NCI-H2196 (cell line): Measurements from ENCODE around the gene CTSC.

Experiments used
- DNase-seq: peaks from one replicate; lab custom pipeline; 2025; ENCODE audit not compliant: unreplicated experiment; lab: John Stamatoyannopoulos, UW

The CTSC gene

DNA sequence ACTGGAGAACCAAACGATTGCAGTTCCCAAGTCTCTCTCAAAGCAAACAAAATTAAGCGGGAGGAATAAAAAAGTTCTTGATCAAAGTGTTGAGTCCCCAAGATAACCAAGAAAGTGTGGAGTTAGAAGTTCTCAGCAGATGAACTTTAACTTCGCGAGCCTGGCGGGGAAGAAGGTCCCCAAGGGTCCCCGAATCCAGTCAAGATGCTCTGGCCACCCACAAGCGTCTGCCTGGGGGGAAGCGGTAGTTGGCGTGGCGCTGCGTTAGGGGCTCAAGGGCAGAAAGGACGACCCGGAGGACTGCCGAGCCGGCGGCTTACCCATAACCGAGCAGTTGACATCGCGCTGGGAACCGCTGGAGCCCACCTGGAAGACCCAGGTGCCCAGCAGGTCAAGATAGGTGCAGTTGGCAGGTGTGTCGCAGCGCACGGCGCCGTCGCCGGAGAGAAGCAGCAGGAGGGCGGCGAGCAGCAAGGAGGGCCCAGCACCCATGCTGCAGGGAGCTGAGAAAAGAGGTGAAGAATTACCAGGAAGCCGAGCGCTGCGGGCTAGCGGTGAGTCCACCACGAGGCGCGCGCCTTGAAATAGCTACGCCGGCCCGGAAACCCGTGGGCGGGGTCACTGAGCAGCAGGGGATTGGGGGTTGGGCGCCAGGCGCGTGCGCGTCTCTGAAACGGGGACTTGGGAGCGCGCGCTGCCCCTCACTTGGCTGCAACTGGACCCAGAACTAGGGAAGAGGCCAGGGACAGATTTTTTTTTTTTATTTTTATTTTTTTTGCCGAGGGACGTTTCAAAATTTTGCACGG, at the start of gene CTSC:
TSS of gene CTSC (minus strand) at position 556 of the 806 bp plus-strand sequence. CDS start at position 492, 64 bp downstream.
- DNase-seq: peak; percentile 87

DNA sequence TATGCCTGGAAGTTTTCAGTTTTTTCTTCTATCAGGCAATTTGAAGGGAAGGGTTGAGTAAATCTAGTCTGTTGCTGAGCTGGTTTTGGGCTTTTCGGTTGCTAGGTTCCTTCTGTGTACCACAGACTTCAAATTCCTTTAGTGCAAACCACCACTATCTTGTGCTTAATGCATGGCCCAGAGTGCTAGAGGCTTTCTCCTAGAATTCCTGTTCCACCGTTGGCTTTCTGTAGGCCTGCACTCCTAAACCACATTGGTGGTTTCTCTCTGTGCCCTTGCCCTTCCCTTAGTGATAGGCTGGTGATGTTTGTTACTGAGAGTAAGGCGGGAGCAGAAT, 47.1 kb upstream of the CTSC start:
- no peak for DNase-seq

DNA sequence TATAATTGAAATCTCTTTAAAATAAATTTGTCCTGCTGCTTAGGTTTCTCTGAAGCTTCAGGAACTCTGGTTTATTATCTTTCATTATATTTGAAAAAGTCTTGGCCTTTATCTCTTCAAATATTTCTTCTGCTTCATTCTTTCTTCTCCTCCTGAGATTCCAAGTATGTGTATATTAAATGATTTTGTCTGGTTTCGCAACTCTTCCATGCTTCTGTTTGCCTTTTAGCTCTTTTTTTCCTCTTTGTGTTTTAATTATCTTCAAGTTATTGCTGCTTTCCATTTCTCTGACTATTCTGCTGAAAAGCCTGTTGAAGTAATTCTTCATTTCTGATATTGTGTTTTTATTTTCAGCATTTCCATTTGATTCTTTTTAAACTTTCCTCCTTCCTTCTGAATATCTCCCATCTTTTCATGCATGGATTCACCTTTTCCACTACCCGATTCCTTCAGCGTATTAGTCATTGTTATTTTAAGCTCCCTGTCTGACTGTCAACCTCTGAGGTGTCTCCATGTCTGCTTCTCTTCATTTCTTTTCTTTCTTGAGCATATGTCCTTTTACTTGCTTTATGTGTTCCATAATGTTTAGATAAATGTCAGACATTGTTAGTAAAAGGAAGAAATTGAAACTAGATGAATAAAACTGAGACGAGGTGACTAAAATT, 46.6 kb upstream of the CTSC start:
- DNase-seq: no peak

DNA sequence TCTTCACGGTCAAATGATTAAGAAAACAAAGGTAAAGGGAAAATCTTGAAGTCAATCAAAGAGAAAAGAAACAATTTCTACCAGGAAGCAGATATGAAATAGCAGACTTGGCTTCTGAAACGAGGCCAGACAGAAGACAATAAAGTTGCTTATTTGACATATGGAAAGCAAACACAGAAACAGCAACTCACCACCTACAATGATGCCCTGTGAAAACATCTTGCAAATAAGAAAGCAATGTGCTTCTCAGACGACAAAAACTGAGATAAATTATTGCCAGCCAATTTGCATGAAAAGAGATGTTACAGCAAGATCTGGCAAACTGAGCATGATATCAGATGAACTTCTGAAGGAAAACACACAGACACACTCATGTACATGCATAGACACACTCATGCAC, 45.9 kb upstream of the CTSC start:
- no peak for DNase-seq

DNA sequence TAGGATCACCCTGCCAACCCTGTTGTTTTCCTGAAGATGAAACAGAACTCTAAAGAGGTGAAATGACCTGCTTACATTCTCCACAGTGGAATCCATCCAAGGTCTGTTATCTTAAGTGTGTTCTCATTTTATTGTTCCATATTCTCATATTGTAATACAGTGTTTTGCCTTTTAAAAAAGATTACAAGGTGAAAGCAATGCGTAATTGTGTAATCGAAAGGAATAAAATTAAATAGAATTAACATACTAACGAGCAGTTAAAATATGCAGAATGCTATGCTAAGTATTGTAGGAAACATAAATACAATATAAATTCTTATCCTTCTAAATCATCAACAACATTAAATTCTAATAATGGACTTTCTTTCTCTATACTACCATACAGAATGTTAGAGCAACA, 41.6 kb upstream of the CTSC start:
- no peak for DNase-seq

DNA sequence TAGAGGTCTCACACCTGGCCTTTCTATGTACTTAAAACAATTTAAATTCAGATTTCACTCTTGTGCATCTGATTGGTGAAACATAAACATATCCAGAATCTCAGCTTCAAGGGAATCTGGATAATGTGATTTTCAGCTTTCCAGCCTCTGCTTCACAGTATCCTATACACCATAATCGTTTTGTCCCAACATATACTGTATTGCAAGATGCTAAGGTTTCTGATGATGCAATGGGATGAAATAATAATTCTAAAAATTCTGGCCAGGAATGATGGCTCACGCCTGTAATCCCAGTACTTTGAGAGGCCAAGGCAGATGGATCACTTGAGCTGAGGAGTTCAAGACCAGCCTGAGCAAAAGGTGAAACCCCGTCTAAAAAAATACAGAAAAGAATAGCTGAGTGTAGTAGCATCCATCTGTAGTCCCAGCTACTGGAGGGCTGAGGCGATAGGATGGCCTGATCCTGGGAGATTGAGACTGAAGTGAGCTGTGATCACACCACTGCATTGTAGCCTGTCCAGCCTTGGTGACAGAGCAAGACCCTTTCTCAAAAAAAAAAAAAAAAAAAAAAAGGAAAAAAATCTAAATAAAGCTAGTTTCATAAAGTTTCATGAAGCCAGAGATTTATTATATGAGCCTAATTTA, 41.0 kb upstream of the CTSC start:
- no peak for DNase-seq

DNA sequence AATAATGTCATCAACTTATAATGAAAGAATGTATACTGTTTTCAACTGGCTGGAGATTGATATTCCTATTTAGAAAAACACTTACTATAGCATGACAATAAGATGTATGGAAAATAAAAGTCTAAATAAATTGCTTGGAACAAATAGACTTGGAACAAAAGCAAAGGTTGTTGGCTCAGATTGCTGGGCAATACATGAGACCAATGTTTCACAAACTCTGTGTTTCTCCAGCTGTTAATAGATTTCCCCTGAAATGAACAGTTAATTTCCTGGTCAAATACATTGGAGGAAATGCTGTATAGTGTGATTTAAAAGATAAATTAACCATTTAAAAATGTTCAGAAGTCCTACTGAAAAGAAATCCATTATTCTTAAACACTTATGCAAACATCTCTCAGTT, 40.1 kb upstream of the CTSC start:
- DNase-seq: no peak

DNA sequence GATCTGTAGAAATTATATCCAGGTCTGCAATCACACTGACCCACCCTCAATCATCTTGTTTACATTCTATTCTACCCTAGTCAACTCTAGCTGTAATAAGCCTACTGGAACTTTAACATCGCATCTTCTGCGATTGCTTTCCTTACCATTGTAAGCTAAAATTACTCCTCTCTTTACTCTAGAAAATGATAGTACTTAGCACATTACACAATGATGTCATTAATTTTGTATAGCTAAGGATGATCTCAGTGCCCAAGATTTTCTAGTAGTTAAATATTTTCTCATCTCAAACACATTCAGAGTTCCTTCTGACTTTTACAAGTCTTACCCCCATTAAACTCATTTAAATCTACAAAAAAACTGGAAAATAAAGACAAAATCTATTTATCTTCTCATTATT, 39.6 kb upstream of the CTSC start:
- no peak for DNase-seq

DNA sequence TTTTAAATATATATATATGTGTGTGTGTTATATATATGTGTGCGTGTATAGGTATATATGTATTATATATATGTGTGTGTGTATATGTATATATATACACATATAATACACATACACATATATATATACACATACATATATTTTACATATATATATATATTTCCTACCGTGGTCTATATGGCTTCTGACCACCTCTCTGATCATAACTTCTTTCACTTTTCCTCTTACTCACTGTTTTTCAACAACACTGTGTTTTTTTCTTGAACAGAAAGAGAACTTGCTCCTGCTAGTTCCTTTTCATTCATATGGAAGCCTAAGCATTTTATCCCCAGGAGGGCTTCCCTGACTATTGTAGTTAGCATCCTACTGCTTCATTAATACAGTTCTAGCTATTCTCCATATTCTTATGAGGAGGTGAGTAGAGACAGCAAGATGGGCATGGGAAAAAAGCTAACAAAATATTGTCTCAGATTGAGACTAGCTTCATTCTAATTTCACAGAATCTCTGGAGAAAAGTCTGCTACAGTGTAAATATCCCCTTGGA, 38.5 kb upstream of the CTSC start:
- no peak for DNase-seq

DNA sequence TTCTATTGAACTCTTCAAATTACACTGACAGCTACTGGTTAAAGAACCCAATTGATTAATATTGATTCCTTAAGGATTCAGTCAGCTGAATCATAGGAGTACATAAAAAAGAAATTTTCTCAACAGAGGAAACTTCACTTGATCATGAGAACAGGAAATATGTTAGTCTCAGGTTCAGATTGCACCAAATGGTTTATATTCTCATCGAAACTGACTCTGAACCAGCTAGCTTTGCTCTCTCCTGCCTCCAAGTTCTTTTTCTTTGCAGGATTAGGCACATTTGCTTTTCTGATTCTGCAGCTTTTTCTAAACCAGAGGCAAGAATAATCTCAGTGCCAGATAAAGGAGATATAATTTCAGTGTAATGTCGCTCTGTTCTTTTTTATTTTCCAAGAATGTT, 33.2 kb upstream of the CTSC start:
- no peak for DNase-seq

DNA sequence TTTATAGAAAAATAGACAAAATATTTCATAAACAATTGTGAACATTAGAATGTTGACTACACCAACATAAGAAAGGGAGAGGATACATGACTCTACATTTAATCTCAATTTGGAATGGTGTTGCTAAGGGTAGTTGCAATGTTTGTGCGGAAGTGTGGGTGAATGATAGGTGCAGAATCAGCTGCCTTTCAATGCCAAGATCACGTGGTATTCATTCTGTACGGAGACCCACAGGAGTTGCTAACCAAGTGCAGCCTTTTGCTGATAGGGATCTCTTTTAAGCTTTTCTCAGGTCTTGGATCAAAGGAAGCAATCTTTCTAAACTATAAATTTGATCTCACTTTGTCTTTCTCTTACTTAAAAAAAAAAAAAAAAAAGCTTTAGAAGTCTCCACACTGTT, 29.8 kb upstream of the CTSC start:
- DNase-seq: no peak

DNA sequence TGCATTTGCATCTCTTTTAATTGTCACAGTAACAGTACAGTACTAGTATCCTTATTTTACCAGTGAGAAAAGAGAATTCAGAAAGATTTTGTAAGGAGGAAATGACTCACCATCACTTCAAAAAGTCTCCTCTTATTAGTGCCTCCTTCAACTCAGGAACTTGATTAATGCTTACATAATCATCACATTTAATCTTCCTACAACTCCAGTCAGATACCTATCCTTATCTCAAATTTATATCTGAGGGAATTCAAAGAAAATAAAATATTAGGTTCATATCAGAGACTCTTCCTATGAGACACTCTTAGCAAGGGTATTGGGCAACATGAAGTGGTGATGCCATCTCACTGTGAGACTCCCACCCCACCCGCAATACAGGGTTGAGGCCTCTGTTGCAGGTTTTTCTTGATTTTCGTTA, 26.1 kb upstream of the CTSC start:
- no peak for DNase-seq

DNA sequence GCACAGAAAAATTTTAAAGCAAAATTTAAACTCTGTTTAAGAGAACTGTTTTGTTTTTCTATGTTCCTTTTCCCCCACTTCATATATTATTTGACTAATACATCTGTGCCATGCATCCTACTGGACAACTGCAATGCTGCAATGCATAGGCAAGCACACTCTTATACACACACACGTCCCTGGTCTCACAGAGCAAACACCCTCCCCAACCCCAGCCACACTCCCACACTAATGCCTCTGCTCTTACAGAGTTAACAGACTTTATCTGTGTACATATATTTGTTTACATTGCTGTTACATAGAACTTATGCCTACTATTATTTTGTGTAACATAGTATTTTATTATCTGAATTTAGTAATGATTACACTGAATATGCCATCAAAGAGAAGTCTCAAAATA, 25.5 kb upstream of the CTSC start:
- DNase-seq: no peak

DNA sequence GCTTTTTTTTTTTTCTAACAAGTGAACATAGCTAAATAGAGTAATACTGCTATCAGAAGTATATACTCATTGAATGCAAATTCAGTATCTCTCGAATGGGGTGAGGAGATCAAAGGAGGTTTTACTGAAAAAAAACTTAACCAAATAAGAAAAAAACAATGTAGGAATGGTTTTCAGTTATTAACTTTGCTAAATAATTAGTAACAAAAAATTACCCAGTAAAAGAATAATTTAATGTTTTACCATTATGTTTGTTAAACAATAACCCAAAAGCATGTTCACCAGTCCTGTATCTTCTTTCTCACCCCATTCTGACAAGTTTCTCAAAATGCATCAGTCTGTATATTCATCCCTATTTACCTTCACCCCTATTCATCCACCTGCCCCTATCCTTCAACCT, 22.6 kb upstream of the CTSC start:
- no peak for DNase-seq

DNA sequence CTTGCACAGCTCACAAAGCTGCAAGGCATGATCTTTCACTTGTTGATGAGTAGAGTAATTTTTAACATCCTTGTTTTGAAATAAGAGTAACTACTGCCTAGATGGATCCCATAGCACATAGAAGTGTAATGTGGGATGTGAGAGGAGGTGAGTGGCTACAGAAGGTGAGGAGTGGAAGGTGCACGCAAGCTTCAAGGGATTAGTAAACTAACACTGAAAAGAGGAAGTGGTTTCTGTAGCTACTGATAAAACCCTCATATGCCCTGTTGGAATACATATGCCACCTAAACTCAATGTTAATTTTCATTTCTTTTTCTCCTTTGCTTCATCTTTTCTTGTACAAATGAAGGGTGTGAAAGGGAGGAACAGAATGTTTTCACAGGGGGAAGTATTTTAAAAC, 22.0 kb upstream of the CTSC start:
- DNase-seq: no peak

DNA sequence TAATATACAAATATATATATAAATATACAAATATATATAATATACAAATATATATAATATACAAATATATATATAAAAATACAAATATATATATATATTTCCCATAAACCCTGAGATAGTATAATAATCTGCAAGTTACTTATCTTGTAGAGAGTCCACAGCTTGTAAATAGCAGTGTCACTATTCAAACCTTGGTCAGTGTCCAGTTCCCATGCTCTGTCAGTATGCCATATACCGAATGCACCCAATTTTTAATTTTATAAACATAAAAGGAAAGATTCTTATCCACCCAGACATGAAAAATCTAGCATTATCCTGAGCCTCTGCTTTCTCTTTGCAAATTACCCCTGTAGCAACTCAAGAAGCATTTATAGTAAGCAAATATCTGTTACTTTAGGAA, 21.6 kb upstream of the CTSC start:
- DNase-seq: no peak

DNA sequence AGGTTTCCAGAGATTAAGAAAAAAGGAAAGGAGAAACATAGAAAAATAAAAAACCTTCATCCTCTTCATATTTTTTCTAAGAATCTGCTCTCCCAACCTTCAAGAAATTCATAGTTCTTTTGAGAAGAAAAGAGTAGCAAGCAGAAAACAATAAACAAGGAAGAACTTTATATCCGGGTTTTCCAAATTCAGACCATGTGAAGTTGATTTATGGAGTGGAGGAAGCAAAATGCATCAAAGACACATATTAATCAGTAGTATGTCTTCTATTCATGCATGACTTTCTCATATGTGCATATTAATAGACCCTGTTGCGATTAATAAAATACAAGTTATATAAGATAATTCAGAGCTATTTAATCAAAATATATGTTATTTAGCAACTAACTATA, 20.5 kb upstream of the CTSC start:
- no peak for DNase-seq

DNA sequence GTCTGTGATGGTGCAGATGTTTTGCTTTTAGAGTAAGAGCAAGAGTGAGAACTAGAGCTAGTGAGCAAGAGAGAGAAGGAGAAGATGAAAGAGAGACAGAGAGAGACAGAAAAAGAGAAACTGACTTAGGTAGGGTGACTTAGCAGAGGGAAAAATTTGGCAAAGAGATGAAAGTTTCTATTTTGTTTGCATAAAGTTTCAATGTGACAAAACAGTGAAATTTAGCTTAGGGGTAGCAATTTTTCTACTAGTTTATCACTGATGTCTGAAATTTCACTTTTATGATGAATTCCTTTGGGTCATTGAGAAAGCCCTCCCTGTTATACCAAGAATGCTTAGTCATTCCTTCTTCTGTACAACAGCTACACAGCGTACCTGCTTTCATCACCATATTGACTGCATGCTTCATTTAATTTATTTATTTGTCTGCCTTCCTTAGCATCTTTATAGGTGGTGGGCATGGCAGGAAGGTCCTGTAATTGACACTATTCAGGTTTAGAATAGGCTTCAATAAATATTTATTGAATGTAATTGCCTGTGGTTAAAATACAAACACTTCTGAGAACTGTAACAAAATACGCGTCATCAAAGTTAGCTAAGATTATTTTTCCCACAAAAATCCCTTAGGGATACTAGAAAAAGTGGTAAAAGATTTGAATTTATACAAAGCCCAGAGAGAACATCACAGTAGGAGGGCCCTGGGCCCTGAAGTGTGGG, 19.9 kb upstream of the CTSC start:
- DNase-seq: no peak

DNA sequence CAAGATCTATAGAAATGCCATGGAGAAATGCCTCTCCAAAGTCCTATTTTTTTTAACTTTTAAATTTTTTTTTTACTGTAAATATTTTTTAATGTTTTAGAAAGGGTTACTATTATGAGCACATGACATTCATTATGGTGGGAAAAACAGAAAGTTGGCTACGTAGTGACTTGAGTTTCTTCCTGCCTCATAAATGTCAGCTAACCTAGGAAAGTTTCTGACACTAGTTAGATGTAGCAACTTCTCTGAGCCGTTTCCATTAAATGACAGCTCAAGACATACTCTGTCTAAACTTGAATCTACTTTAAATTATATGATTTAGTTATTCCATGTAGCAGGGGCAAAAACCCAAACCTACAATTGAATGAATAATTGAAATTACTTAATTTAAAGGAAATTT, 18.4 kb upstream of the CTSC start:
- no peak for DNase-seq

DNA sequence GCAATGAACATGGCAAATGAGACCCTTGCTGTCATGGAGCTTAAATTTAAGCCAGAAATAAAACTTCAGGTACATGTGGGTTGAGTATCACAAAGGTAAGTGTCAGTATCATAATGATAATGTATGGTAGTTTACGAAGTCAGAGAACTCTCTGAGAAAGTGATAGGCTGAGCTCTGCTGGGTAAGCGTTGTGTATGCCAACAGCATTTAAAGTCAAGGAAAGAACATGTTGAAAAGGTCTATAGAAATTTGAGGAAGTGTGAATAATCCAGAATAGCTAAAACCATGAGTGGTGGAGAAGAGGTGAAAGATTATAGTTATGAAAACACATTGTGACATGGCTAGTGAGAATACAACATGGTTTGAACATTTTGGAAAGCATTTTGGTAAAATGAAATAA, 17.4 kb upstream of the CTSC start:
- no peak for DNase-seq

DNA sequence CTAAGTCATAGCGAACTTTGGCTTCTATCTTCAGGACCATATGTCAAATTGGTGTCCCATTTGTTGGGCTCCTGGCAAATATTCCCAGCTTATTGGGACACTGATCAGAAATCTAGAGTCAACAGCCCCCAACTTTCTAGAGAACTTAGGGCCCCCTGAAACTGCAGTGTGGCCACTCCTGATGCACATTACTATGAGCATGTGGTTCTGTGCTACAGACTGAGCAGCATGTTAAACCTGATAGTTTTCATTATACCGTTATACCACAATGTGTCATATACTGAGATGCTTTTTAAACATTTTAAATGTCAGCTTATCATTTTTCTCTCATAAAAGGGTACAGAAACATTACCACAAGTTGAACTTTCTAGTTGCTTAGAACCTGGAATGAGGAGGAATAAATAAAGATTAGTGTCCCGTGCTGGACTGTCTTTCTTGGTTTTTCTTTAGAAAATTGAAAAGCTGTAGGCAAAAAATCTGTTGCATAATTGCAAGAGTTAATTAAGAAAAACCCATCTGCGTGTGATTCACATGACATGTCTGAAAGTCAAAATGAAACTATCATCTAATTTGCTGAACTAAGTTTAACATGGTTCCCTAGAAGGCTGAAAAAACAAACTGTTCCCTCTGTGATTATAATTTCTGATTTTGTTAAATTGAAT, 16.4 kb upstream of the CTSC start:
- DNase-seq: no peak
